ENCODE data around the gene ITPR1.

- TF ChIP-seq POLR2AphosphoS5 (IDR thresholded peaks at IDR 0.05; ENCODE audit: borderline replicate concordance, low read depth, low read length) (no peak), EZH2 (IDR thresholded peaks at IDR 0.05) (no peak)
These were observed 338.4 kb downstream of the ITPR1 start for GRCh38 chr3:4831580-4831950.

All from SK-N-MC (cell line).